HG02943 (cell line): ENCODE measurements around the gene ZNF786.
"Not testable (repeated sequence)": the region's sequence is repeated elsewhere in the genome, so short reads cannot be mapped to it uniquely, and the experiment has no call there.

Experiments
- ATAC-seq: cut with Tn5 transposase; IDR thresholded peaks from one replicate; pipeline ENCODE4 v1.9.1; 2021; ENCODE audit warnings: mild to moderate bottlenecking, low read depth, moderate library complexity; ENCODE audit not compliant: unreplicated experiment

Gene ZNF786

DNA sequence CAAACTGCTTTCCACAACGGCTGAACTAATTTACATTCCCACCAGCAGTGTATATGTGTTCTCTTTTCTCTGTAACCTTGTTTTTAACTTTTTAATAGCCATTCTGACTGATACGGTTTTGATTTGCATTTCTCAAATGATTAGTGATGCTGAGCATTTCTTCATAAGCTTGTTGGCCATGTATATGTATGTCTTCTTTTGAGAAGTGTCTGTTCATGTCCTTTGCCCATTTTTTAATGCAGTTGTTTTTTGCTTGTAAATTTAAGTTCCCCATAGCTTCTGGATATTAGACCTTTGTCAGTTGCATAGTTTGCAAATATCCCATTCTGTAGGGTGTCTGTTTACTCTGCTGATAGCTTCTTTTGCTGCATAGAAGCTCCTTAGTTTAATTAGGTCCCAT, 6.1 kb downstream of the ZNF786 start:
- ATAC-seq, result no peak

DNA sequence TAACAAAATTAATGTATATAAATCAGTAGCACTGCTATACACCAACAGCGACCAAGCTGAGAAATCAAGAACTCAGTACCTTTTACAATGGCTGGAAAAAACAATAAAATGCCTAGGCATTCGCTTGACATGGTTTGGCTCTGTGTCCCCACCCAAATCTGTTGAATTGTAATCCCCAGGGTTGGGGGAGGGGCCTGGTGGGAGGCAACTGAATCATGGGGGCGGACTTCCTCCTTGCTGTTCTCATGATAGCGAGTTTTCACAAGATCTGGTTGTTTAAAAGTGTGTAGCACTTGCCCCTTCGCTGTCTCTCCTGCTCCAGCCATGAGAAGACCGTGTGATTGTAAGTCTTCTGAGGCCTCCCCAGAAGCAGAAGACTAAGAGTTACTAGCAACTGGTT, 8.6 kb downstream of the ZNF786 start:
- ATAC-seq, result no peak

- no peak for ATAC-seq
Observed at GRCh38 chr7:149077594-149077993, 12.9 kb downstream of the ZNF786 start.

DNA sequence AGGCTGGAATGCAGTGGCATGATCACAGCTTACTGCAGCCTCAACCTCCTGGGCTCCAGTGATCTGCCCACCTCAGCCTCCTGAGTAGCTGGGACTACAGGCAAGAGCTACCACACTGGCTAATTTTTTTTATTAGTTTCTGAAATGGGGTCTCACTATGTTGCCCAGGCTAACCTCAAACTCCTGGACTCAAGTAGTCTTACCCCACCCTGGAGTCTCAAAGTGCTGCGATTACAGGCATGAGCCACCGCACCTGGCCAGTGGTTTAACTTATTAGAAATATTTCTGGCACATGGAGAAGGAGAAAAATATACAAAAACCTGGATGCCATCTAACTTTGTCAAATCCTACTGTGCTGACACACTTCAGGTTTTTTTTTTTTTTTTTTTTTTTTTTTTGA, 15.2 kb downstream of the ZNF786 start:
- ATAC-seq, result no peak

DNA sequence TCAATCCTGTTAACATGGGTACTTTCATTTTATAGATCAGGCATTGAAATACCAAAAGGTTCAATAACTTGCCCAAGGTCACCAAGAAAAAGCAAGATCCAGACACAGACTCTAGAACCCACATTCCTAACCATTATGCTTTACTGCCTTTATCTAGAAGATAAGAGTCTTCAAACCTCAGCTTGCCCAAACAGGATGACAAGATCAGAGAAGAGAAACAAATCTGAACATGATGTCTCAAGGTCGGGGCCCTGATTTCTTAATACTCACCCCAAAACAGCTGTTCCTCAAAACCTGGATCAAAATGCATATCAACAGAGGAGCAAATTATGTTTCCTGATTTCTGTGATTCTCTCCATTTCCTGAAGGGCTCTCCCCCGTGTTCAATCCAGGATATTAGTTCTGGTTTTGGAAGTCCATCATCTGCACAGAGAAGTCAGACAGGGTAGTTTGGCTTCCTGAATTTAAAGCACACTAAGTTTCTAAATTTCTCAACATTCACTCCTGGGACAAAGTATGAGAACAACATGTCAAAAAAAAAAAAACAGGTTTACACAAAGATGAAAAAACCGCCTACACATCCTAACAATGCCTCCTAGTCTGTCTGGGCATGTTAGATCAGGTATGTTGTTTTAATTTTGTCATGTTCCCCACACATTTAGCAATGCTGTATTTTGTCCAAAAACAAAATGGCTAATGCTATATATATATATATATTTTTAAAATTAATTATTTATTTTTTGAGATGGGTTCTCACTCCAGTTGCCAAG, 16.2 kb downstream of the ZNF786 start:
- no peak for ATAC-seq

GRCh38 chr7:149072438-149072775, 18.1 kb downstream of the ZNF786 start:
- no peak for ATAC-seq

- ATAC-seq, result no peak
Observed at GRCh38 chr7:149071641-149072437, 18.7 kb downstream of the ZNF786 start.

DNA sequence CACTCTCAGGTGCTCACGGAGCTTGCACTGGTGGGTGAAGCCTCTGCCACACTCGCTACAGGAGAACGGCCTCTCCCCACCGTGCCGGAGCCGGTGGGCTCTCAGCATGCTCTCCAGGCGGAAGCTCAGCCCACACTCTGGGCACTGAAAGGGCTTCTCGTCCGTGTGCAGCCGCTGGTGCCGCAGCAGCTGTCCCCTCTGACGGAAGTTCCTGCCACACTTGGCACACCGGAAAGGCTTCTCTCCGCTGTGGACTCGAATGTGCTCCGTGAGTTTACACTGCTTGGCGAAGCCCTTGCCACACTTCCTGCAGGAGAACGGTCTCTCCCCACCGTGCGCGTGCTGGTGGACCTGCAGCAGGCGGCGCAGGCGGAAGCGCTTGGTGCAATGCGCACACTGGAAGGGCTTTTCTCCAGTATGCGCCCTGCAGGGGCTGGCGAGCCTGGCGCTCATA, 19.3 kb downstream of the ZNF786 start:
- no peak for ATAC-seq

DNA sequence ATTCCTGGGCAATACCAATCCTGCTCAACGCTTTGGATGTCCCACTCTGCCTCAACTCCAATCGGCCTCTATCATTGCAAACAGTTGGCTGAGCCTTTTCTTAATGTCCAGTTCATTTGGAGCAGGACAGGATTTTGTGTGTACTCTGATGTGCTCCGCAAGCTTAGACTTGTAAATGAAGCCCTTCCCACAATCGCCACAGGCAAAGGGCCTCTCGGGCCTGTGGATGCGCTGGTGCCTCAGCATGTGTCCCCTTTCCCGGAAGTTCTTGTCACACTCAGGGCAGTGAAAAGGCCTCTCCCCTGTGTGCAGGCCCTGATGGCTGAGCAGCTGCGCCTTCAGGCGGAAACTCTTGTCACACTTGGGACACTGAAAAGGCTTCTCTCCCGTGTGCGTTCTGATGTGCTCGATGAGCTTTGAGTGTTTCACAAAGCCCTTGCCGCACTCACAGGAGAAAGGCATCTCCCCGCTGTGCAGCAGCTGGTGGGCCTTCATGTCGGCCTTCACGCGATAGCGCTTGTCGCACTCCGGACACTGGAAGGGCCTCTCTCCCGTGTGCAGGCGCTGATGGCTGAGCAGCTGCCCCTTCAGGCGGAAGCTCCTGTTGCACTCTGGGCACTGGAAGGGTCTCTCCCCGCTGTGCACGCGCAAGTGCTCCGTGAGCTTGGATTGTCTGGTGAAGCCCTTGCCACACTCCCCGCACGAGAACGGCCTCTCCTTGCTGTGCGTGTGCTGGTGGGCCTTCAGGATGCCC, 20.0 kb downstream of the ZNF786 start:
- ATAC-seq, result no peak

DNA sequence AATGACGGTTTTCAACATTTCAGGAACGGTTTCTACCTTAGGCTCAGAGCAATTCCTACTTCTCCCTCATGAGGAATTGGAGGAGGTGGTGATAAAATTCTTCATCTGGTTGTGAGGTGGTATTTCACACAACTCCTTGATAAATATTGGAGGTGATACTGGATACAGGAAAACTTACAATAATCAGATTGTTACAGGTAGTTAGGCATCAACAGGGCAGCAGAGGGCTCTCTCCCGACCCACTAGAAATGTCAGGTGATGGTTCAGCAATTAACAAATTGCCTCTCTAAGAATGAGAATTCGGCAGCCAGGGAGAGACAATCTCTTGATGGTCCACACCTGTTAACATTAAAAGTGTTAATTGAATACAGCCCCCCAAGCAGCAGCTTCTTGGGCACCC, 22.6 kb downstream of the ZNF786 start:
- ATAC-seq, result no peak

DNA sequence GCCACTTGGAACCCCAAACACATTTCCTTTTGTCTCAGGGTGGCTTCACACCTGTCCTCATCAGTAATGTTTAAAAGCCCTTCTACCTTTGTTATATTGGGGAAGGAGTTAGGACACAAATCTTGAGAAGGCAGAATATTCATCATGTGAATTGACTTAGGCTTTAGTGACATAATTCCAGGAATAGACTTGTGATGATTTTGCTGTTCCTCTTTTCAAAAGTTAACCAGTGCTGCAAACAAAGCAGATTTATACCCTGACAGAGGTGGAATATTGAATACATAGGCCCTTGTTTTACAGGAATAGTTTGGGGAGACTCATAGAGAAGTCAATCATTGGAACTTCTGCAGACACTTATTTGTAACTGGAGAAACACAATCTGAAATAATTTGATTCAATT, 27.0 kb downstream of the ZNF786 start:
- ATAC-seq, result no peak

DNA sequence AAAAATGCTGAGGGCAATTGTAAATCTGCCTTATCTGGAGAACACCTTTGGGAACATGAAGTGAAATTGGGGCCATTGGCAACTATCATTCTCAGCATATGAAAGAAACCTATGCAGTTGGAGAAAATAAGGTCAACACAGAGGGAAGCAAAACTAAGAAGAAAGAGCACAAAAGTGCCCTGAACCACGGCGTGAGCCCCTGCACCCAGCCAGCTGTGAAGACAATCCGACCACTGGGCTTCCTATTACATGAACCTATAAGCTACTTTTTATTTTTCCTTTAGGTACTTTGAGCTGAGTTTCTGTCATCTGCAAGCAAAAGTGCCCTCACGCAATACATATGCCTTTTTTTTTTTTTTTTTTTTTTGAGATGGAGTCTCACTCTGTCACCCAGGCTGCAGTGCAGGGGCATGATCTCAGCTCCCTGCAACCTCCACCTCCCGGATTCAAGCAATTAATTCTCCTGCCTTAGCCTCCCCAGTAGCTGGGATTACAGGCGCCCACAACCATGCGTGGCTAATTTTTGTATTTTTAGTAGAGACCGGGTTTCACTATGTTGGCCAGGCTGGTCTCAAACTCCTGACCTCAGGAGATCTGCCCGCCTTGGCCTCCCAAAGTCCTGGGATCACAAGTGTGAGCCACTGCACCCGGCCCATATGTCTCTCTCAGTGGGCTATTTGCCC, 28.2 kb downstream of the ZNF786 start:
- not testable (repeated sequence) for ATAC-seq

- no peak for ATAC-seq
Observed at GRCh38 chr7:149060156-149060555, 30.4 kb downstream of the ZNF786 start.

DNA sequence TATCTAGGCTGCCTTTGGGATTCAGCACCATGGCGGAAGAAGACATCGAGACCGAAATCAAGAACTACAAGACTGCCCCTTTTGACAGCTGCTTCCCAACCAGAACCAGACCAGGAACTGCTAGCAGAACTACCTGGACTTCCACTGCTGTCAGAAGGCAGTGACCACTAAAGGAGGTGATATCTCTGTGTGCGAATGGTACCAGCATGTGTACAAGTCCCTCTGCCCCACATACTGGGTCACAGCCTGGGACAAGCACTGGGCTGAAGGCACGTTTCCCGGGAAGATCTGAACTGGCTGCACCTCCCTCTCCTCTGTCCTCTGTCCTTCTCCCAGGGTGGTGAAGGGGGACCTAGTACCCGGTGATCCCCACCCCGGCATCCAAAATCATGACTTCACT, 36.6 kb downstream of the ZNF786 start:
- ATAC-seq, result no peak

- ATAC-seq, result no peak
Observed at GRCh38 chr7:149053384-149053783, 37.1 kb downstream of the ZNF786 start.

DNA sequence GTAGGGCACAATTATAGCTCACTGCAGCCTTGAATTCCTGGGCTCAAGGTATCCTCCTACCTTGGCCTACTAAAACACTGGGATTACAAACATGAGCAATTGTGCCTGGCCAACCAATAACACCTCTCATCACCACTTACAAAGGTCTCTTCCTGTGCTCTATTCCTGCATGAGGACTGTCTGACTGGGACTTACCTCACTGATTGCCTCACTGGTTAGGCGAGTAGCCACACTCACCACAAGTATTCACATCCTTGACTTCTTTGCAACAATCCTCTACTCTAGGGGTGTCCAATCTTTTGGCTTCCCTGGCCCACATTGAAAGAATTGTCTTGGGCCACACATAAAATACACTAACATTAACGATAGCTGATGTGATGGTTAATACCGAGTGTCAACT, 39.6 kb downstream of the ZNF786 start:
- no peak for ATAC-seq

DNA sequence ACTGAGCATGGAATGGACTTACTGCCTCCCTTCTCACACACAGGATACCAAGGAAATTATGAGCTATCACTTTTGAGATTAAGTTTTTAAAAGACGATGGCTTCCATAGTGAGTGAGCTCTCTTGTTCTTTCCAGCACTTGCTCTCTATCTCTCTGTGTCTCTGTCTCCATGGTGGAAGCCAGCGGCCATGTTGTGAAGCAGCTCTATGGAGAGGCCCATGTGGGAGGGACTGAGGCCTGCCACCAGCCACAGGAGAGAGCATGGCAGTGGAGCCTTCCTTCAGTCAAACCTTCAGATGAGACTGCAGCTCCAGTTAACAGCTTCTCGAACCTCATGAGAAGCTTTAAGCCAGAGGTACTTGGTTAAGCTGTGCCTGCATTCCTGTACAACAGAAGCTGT, 41.7 kb downstream of the ZNF786 start:
- ATAC-seq, result no peak

DNA sequence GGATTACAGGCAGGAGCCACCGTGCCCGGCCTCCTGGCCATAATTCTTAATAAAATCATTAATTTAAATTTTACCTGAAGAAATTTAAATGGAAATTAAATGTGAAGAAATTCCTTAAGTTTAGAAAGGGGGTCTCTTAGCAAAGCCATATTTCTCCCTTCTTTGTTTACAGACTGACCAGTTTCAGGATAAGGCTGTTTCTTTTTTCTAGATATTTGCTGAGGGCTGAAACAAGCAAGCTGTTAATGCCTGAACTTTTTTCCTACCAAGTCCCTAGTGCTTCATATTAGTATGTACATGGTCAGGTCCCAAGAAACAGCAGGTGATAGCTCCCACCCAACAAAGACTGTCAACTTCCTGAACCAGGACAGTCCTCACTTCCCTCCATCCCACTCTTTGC, 44.1 kb downstream of the ZNF786 start:
- no peak for ATAC-seq

DNA sequence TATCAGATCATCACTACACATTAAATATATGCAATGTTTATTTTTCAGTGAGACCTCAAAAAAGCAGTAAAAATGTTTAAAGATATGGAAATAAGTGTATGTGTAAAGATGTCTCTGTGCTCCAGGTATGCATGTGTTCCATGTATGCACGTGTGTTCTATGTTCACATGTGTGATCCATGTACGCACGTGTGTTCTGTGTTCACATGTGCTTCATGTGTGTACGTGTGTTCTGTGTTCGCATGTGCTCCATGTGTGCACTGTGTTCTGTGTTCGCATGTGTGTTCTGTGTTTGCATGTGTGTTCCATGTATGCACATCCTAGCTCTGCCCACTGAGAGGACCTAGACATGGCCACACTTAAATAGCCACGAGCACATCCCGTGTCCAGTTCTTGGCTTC, 46.6 kb downstream of the ZNF786 start:
- ATAC-seq, result no peak

- no peak for ATAC-seq
Observed at GRCh38 chr7:149041350-149041749, 49.2 kb downstream of the ZNF786 start.

DNA sequence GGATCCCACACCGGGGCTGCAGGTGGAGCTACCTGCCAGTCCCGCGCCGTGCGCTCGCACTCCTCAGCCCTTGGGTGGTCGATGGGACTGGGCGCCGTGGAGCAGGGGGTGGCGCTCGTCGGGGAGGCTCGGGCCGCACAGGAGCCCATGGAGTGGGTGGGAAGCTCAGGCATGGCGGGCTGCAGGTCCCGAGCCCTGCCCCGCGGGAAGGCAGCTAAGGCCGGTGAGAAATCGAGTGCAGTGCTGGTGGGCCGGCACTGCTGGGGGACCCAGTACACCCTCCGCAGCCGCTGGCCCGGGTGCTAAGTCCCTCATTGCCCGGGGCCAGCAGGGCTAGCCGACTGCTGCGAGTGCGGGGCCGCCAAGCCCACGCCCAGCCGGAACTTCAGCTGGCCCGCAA, 51.9 kb downstream of the ZNF786 start:
- not testable (repeated sequence) for ATAC-seq
